ENCODE measurements around the gene TMEM163.
"Not testable (repeated sequence)": the region's sequence is repeated elsewhere in the genome, so short reads cannot be mapped to it uniquely, and the experiment has no call there.

The TMEM163 gene

DNA sequence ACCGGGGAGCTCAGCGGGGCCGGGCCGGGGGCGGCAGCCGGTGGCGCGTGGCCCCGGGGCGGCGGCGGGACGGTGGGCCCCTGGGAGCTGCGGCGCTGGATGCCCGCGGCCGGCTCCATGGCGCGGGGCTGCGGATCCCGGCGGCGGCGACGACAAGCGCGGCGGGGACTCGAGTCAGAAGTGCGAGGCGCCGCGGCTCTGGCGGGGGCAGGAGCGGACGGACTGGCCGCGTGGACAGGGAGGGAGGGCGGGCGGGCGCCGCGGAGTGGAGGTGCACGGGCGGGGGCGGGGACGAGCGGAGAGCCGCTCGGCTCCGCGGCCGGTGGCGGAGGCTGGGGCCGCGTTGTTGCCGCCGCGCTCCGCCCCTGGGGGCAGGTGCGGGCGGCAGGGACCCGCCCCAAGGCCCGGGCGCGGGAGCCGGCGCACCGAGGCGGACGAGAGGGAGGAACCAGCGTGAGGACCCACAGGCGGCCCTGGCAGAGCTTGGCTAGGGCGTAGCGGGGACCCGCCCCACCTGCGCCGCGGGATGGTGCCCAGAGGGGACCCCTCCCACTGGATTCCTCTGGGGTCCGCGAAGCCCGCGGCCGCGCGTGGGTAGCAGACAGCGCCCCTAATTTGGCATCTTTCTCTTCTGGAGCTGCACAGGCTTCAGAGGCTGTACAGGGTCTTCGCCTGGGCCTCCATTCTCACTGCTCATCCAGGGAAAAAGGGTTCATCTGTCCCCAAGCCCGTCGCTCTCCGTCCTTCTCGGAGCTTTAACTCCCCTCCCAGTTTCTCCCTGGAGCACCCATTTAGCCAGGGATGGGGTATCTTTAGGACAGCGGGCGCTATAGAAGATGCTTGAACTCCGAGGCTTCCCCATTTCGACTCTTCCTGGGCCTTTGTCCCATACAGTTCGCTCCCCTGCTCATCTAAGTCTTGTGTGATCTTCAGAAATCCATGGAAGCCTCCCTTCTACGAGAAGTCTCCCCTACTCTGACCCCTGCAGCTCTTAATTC lies at the start of gene TMEM163:
Gene TMEM163 (minus strand): TSS at position 184 of the 998 bp plus-strand sequence.
- no peak for DNase-seq (ENCODE audit: low spot score)

DNA sequence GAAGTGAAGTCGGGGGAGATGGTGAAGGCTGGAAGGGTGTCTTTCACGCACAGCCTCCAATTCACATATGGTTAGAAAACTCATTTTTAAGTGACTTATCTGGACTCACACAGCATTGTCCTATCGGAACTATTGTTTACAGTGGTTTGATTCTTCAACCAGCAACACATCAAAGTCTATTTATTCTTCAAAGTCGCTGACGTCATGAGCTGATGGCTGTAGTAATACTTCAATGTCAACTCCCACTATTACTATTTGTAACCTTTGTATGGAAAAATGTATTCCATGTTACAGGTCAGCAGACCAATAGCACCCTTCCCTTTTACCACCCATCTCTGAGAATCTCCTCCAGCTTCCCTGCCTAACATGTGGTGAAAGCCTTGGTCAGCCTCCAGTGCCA lies 47.8 kb upstream of the TMEM163 start:
- DNase-seq (ENCODE audit: low spot score) = no peak

- no peak for DNase-seq (ENCODE audit: low spot score)
Observed at GRCh38 chr2:134765987-134766386, 47.2 kb upstream of the TMEM163 start.

GRCh38 chr2:134764164-134764563 lies 45.4 kb upstream of the TMEM163 start:
- DNase-seq (ENCODE audit: low spot score) = no peak

- DNase-seq (ENCODE audit: low spot score) = no peak
Observed at GRCh38 chr2:134763164-134763710, 44.4 kb upstream of the TMEM163 start.

DNA sequence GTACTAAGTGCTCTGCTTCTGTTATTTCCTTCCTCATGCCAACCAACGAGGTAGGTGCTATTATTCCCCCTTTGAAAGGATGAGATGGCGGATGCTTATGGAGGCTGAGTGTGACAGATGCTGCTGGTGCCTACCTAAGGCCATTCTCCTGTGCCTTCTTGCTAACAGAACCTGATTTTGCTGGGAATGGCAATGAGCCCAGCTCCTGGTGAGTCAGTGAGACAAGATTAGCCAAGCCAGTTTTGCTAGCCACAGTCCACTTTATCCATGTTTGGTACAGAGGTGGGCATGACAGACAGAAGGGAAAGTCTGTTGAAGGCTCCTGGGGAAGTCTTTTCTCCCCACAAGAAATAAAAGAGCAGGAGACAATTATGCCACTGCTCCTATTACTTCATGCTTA lies 43.7 kb upstream of the TMEM163 start:
- peak; percentile 78 for DNase-seq (ENCODE audit: low spot score)

- DNase-seq (ENCODE audit: low spot score) = no peak
Observed at GRCh38 chr2:134760385-134760784, 41.6 kb upstream of the TMEM163 start.

DNA sequence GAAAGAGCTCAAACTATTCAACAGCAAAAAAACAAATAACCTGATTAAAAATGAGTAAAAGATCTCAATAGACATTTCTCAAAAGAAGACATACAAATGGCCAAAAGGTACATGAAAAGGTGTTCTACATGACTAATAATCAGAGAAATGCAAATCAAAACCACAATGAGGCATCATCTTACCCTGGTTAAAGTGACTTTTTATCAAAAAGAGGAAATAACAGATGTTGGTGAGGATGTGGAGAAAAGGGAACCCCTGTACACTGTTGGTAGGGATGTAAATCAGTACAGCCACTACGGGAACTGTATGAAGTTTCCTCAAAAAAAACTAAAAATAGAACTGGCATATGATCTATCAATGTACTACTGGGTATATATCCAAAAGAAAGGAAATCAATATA lies 39.8 kb upstream of the TMEM163 start:
- no peak for DNase-seq (ENCODE audit: low spot score)

DNA sequence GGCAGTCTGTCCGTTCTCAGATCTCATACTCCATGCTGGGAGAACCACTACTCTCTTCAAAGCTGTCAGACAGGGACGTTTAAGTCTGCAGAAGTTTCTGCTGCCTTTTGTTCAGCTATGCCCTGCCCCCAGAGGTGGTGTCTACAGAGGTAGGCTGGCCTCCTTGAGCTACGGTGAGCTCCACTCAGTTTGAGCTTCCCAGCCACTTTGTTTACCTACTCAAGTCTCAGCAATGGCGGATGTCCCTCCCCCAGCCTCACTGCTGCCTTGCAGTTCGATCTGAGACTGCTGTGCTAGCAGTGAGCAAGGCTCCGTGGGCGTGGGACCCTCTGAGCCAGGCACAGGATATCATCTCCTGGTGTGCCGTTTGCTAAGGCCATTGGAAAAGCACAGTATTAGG lies 33.2 kb upstream of the TMEM163 start:
- DNase-seq (ENCODE audit: low spot score) = not testable (repeated sequence)

DNA sequence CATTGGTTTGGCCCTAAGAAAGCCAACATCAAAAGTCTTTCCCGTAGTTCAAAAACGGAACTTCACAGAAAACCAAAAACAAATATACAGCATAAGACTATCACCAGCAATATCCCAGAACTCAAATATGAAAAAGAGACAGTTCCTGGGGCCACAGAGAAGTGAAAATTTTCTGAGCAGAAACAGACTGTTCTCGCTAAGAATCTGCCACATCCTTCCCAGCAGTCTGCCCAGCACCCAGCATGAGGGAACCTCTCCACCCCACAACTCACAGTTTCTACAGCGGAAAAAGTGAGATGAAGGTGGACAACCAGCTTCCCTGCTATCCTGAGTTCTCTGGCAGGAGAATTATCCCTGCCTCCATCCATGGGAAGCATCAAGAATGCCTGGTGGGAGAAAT lies 26.7 kb upstream of the TMEM163 start:
- no peak for DNase-seq (ENCODE audit: low spot score)

DNA sequence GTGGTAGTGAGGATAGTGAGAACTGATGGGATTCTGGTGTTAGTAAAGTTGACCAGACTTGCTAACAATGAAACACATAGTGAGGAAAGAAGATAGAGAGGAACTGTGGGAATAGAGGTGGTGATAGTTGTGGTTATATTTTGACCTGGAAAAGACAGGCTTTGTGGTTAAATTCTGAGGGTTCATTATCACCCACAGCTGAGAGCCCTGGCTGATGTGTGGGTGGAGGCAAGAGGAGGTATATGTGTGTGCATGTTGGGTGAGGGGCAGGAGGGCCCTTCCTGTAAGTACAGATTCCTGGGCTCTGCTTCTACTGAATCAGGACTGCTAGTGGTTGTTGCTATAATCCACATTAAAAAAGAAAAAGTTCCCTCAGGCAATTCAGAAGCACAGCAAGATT lies 26.2 kb upstream of the TMEM163 start:
- DNase-seq (ENCODE audit: low spot score) = no peak

GRCh38 chr2:134739879-134740301 lies 21.1 kb upstream of the TMEM163 start:
- DNase-seq (ENCODE audit: low spot score) = no peak

DNA sequence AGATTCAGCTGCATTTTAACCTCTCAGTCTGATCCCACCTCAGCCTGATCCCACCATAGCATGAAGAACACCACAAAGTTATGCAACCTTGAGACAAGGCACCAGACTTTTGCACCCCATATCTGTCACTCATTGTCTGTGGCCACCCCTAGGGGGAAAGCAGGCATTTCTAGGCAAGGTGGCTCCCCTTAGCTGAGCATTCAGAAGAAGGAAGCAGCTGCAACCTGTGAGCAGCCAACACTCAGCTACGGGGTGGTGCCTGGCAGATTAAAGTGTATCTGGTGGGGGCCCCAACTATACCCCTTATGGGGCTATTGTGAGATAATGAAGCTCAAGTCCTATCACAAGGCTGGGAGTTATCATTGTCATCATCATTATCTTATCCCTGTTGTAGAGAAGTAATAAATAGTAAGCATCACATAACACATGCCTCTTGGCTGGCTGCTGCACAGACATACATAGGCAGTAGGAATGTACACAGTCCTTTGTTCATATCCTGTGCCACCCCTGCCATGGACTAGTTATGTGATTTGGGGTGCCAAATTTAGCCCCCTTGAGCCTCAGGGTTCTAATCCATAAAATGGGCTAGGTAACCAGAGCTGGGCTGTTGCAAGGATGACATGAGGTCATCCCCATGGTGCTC lies 20.6 kb upstream of the TMEM163 start:
- DNase-seq (ENCODE audit: low spot score) = no peak

GRCh38 chr2:134738141-134738870 lies 19.5 kb upstream of the TMEM163 start:
- DNase-seq (ENCODE audit: low spot score) = peak; percentile 30

DNA sequence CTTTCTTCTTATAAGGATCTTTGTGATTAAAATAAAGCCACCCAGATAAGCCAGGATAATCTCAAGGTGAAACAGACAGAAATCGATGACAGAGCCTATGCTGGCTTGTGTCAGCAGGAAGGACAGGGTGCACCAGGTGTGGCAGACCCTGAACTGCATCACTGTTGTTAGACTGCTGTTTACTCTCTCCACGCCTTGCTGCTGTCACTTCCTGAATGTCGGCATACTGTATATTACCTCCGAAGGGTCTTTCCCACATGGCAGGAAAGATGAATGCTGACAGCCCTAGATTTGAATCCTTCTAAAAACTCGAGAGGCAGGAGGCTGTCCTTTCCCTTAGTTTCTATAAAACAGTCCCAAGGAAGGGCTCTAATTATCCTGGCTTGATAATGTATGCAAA lies 18.9 kb upstream of the TMEM163 start:
- no peak for DNase-seq (ENCODE audit: low spot score)

- DNase-seq (ENCODE audit: low spot score) = no peak
Observed at GRCh38 chr2:134736167-134736880, 17.5 kb upstream of the TMEM163 start.

DNA sequence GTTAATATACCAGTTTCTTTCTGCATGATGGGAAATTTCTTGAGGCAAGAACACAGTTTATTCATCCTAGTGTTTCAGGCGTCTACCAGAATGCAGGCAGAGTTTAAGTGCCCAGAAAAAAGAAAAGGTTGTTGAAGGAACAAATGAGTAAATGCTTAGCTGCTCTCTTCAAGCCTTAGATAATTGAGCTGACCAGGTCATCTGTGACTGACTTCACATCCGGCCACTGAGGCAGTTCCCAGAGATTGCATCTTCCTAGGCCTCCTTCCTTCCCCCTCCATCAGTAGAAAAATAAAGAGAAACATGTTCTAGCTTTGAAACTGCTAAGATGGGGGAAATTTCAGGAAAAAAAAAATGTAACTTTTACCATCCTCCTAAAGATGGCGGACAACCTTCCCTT lies 9.4 kb upstream of the TMEM163 start:
- DNase-seq (ENCODE audit: low spot score) = no peak

DNA sequence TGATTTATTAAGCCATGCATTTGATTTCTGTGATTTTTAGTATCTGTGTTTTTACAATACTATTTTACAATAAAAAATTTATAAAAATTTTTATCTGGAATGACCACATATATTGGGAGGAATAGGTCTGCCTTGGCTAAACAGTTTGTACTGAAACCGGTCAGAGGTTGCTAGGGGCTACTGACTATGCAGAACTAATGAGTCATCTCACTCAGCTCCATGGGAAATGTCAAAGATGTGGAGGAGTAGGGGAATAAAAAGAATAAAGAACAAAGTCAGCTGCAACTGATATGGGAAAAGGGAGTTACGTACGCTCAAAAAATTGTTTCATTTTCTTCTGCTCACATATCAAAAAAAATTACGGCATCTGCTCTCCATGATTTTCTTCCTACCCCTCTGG lies 8.6 kb upstream of the TMEM163 start:
- DNase-seq (ENCODE audit: low spot score) = no peak

DNA sequence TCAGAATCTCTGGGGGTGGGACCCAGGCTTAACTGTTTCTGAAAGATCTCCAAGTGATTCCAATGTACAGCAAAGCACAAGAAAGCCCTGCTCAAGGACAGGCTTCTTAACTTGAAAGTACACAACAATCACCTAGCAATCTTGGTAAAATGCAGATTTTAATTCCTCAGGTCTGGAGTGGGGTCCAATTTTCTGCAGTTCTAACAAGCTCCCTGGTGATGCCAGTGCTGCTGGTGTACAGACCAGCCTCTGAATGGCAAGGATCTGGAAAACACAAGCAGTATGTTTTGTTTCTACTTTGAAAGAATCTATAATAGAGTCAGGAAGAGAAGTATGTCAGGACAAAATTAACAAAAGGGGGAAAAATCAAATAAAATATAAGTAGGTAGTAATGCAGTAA lies 7.8 kb upstream of the TMEM163 start:
- no peak for DNase-seq (ENCODE audit: low spot score)

GRCh38 chr2:134725876-134726275 lies 7.1 kb upstream of the TMEM163 start:
- DNase-seq (ENCODE audit: low spot score) = no peak

GRCh38 chr2:134724341-134724740 lies 5.5 kb upstream of the TMEM163 start:
- DNase-seq (ENCODE audit: low spot score) = no peak

DNA sequence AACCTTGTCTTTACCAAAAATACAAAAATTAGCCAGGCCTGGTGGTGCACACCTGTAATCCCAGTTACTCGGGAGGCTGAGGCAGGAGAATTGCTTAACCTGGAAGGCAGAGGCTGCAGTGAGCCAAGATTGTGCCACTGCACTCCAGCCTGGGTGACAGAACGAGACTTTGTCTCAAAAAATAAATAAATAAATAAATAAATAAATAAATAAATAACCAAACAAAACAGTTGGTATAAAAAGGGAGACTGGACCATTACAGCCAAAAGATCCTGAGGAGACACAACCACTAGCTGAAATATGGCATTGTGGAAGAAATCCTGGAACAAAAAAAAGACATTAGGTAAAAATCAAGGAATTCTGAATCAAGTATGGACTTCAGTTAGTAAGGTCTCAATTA lies 4.9 kb upstream of the TMEM163 start:
- DNase-seq (ENCODE audit: low spot score) = not testable (repeated sequence)

Data from cerebellar cortex (tissue), 1 donor.